H9 (cell line): ENCODE results near the gene KIR3DL2. TPM values are rescaled to one million over a fixed set of nuclear protein-coding genes. Genes with fewer than 3 reads are reported as not detected.
"Not testable (repeated sequence)": the region's sequence is repeated elsewhere in the genome, so short reads cannot be mapped to it uniquely, and the experiment has no call there.

ENCODE experiments used
- DNase-seq: peaks from one replicate; pipeline ENCODE4 v3.0.0-alpha.2; 2017
- H2AFZ ChIP-seq: one replicate; pipeline ENCODE4 v1.6.1; 2013; ENCODE audit warnings: mild to moderate bottlenecking, low read length, control low read depth, moderate library complexity
- H2AK5ac ChIP-seq: 2 replicates; pipeline ENCODE4 v1.6.1; 2013; ENCODE audit warnings: low read length, control low read depth, mixed read lengths; ENCODE audit not compliant: insufficient read length
- H2BK120ac ChIP-seq: one replicate; pipeline ENCODE4 v1.6.1; 2013; ENCODE audit warnings: low read depth, mild to moderate bottlenecking, low read length, control low read depth, inconsistent platforms; ENCODE audit not compliant: poor library complexity, severe bottlenecking
- H2BK12ac ChIP-seq: 2 replicates; pipeline ENCODE4 v1.6.1; 2013; ENCODE audit warnings: low read length, control low read depth, mixed read lengths, low read depth; ENCODE audit not compliant: insufficient read length
- H2BK15ac ChIP-seq: 2 replicates; pipeline ENCODE4 v1.6.1; 2013; ENCODE audit warnings: low read depth, low read length, control low read depth
- H2BK20ac ChIP-seq: one replicate; pipeline ENCODE4 v1.6.1; 2013; ENCODE audit warnings: low read depth, mild to moderate bottlenecking, low read length, control low read depth, inconsistent platforms; ENCODE audit not compliant: poor library complexity, severe bottlenecking
- H2BK5ac ChIP-seq: 2 replicates; pipeline ENCODE4 v1.6.1; 2013; ENCODE audit warnings: low read length, control low read depth, mixed read lengths; ENCODE audit not compliant: insufficient read length
- H3K14ac ChIP-seq: 2 replicates; pipeline ENCODE4 v1.6.1; 2013; ENCODE audit warnings: low read length, control low read depth; ENCODE audit not compliant: insufficient read depth
- H3K18ac ChIP-seq: 2 replicates; pipeline ENCODE4 v1.6.1; 2013; ENCODE audit warnings: low read depth, mild to moderate bottlenecking, mixed read lengths, low read length, control low read depth; ENCODE audit not compliant: insufficient read length
- H3K23ac ChIP-seq: 2 replicates; pipeline ENCODE4 v1.6.1; 2013; ENCODE audit warnings: low read length, control low read depth, mixed read lengths, low read depth; ENCODE audit not compliant: insufficient read length
- H3K23me2 ChIP-seq: 2 replicates; pipeline ENCODE4 v1.6.1; 2013; ENCODE audit warnings: low read depth, mild to moderate bottlenecking, mixed read lengths, low read length, control low read depth; ENCODE audit not compliant: insufficient read length, poor library complexity, severe bottlenecking
- H3K27ac ChIP-seq: 2 replicates; pipeline ENCODE4 v1.5.1; 2013; ENCODE audit warnings: low read length, control low read depth, mixed read lengths, low read depth; ENCODE audit not compliant: insufficient read length
- H3K27me3 ChIP-seq: 2 replicates; pipeline ENCODE4 v1.6.1; 2013; ENCODE audit warnings: low read length, control low read depth, inconsistent platforms; ENCODE audit not compliant: insufficient read depth
- H3K4ac ChIP-seq: 2 replicates; pipeline ENCODE4 v1.6.1; 2013; ENCODE audit warnings: low read depth, mild to moderate bottlenecking, control low read depth, inconsistent platforms, low read length, moderate library complexity
- H3K4me1 ChIP-seq: 2 replicates; pipeline ENCODE4 v1.6.1; 2013; ENCODE audit warnings: low read length, control low read depth, inconsistent platforms; ENCODE audit not compliant: insufficient read depth
- H3K4me2 ChIP-seq: 2 replicates; pipeline ENCODE4 v1.6.1; 2013; ENCODE audit warnings: low read length, control low read depth, mixed read lengths; ENCODE audit not compliant: insufficient read length, insufficient read depth
- H3K56ac ChIP-seq: 2 replicates; pipeline ENCODE4 v1.6.1; 2013; ENCODE audit warnings: low read depth, mild to moderate bottlenecking, mixed read lengths, low read length, control low read depth; ENCODE audit not compliant: insufficient read length
- H3K79me1 ChIP-seq: 2 replicates; pipeline ENCODE4 v1.6.1; 2013; ENCODE audit warnings: low read depth, mild to moderate bottlenecking, moderate library complexity, low read length, control low read depth, inconsistent platforms; ENCODE audit not compliant: insufficient read depth, poor library complexity, severe bottlenecking
- H3K79me2 ChIP-seq: 2 replicates; pipeline ENCODE4 v1.6.1; 2013; ENCODE audit warnings: low read length, control low read depth, inconsistent platforms; ENCODE audit not compliant: insufficient read depth
- H3K9ac ChIP-seq: 2 replicates; pipeline ENCODE4 v1.6.1; 2013; ENCODE audit warnings: low read length, control low read depth, mixed read lengths; ENCODE audit not compliant: insufficient read length; ENCODE audit errors: extremely low read depth
- H3K9me3 ChIP-seq: one replicate; pipeline ENCODE4 v1.6.1; 2013; ENCODE audit warnings: low read depth, low read length, inconsistent platforms; ENCODE audit not compliant: control insufficient read depth
- H3T11ph ChIP-seq: one replicate; pipeline ENCODE4 v1.6.1; 2013; ENCODE audit warnings: mild to moderate bottlenecking, low read length, control low read depth, inconsistent platforms
- H4K20me1 ChIP-seq: one replicate; pipeline ENCODE4 v1.6.1; 2013; ENCODE audit not compliant: control insufficient read depth, insufficient read length, insufficient read depth
- H4K5ac ChIP-seq: 2 replicates; pipeline ENCODE4 v1.6.1; 2013; ENCODE audit warnings: low read depth, mild to moderate bottlenecking, mixed read lengths, low read length, control low read depth; ENCODE audit not compliant: insufficient read length
- H4K8ac ChIP-seq: replicated peaks from 2 replicates; pipeline ENCODE4 v1.6.1; 2013; ENCODE audit warnings: low read length, control low read depth, mixed read lengths, low read depth; ENCODE audit not compliant: insufficient read length
- H4K91ac ChIP-seq: 2 replicates; pipeline ENCODE4 v1.6.1; 2013; ENCODE audit warnings: low read depth, mild to moderate bottlenecking, moderate library complexity, mixed read lengths, low read length, control low read depth; ENCODE audit not compliant: insufficient read length
- H3K27ac Mint-ChIP-seq, 3 experiments: 2 replicates in 2 of 3; 3 replicates in 1 of 3; pipeline ENCODE4 v1.8.0; 2020 to 2021; ENCODE audit warnings: mixed read lengths in 3 of 3, mild to moderate bottlenecking in 1 of 3, moderate library complexity in 1 of 3
- H3K27me3 Mint-ChIP-seq: 2 replicates; pipeline ENCODE4 v1.8.0; 2021; ENCODE audit warnings: low read depth, mild to moderate bottlenecking, moderate library complexity, mixed read lengths
- H3K36me3 Mint-ChIP-seq, 3 experiments: 2 replicates in 2 of 3; 3 replicates in 1 of 3; pipeline ENCODE4 v1.8.0; 2020 to 2021; ENCODE audit warnings: low read depth in 3 of 3, mixed read lengths in 3 of 3; ENCODE audit not compliant: insufficient read depth in 1 of 3
- H3K4me1 Mint-ChIP-seq, 2 experiments: 2 replicates each; pipeline ENCODE4 v1.8.0; 2020; ENCODE audit warnings: mixed read lengths in 2 of 2
- H3K4me3 Mint-ChIP-seq, 2 experiments: 2 replicates in 1 of 2; 3 replicates in 1 of 2; pipeline ENCODE4 v1.8.0; 2020 to 2021; ENCODE audit warnings: mild to moderate bottlenecking in 2 of 2, mixed read lengths in 2 of 2, moderate library complexity in 1 of 2
- H3K9me3 Mint-ChIP-seq, 2 experiments: 2 replicates in 1 of 2; 3 replicates in 1 of 2; pipeline ENCODE4 v1.8.0; 2020; ENCODE audit warnings: mild to moderate bottlenecking in 2 of 2, mixed read lengths in 2 of 2, moderate library complexity in 1 of 2
- CTCF ChIP-seq: fragments of 200-600 bp; sonication (generic); conservative IDR thresholded peaks from 3 replicates; pipeline ENCODE4 v1.8.0; 2021; ENCODE audit warnings: antibody characterized with exemption, mild to moderate bottlenecking
- WGBS: extraction: QIAGEN DNeasy Blood & Tissue Kit; methylation state at CpG from one replicate; pipeline ENCODE4 v1.1.7; 2013; ENCODE audit warnings: missing lambda C conversion rate, low lambda C conversion rate, mixed read lengths; ENCODE audit not compliant: insufficient read length; ENCODE audit errors: extremely low coverage; 5-methylcytosine and 5-hydroxymethylcytosine counted together
- total RNA-seq: library from RNA; stranded (reverse); gene quantifications from 2 replicates; pipeline ENCODE4 v1.2.1, GENCODE V29; 2021

KIR3DL2 gene
- total RNA-seq, 1 experiment from 2014 or later = not detected

- no peak overlapping the region for H3K9ac ChIP-seq
- no peak overlapping the region for H4K5ac ChIP-seq
- no peak overlapping the region for H2BK5ac ChIP-seq
- H2BK15ac ChIP-seq = no peak overlapping the region
- H2AK5ac ChIP-seq = no peak overlapping the region
- no peaks in the 10 kb centered on the region for H3K4me1 ChIP-seq
- H3K27me3 ChIP-seq = no peaks in the 10 kb centered on the region
- H3K79me2 ChIP-seq = no peaks in the 10 kb centered on the region
- Mint-ChIP-seq H3K36me3 (peaks cover 18 to 56% (median 22%) of the 10 kb centered on the region in 3 experiments; a peak in 6 of 7 replicates), H3K4me3 (no peak overlapping the region), H3K27me3 (peaks cover 4% of the 10 kb centered on the region), H3K9me3 (peaks cover 96 to 99% of the 10 kb centered on the region in 2 experiments), H3K4me1 (no peaks in the 10 kb centered on the region), H3K27ac (no peak overlapping the region)
- no peak overlapping the region for H3K4me2 ChIP-seq
- TF ChIP-seq CTCF = no peak
- H3K56ac ChIP-seq = no peak overlapping the region
- no CpG with 5 or more reads among the region's 2 CpGs for WGBS
- no peak overlapping the region for H3K18ac ChIP-seq
- no peak overlapping the region for H2BK12ac ChIP-seq
- H4K8ac ChIP-seq = no peak overlapping the region
- H3T11ph ChIP-seq = no peak overlapping the region
- no peak for DNase-seq
- no peak overlapping the region for H2AFZ ChIP-seq
- H3K23ac ChIP-seq = no peak overlapping the region
- no peak overlapping the region for H2BK20ac ChIP-seq
- no peak overlapping the region for H3K27ac ChIP-seq
- H3K79me1 ChIP-seq = no peaks in the 10 kb centered on the region
- no peak overlapping the region for H3K14ac ChIP-seq
- no peak overlapping the region for H3K4ac ChIP-seq
- no peak overlapping the region for H4K91ac ChIP-seq
- peaks cover 96% of the 10 kb centered on the region for H3K9me3 ChIP-seq
- H2BK120ac ChIP-seq = no peak overlapping the region
- H4K20me1 ChIP-seq = no peaks in the 10 kb centered on the region
- H3K23me2 ChIP-seq = no peaks in the 10 kb centered on the region
These were observed 43.8 kb upstream of the KIR3DL2 start for GRCh38 chr19:54806516-54806838.

DNA sequence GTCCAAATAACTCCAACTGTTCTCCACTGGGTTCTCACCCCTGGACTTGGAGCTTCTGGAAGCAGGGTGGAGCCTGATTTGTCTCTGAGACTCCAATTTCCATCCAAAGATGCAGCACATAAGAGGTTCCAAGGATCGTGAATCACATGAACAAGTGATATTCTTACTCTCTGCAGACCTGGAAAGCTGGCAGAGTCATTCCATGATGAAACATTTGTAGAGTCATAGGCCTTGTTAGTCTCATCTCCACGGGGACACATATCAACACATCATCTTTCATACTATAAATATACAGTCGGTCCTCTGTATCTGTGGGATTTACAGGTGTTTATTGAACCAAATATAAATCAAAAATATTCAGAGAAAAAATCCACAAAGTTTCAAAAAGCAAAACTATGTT, 35.7 kb upstream of the KIR3DL2 start:
- Mint-ChIP-seq H3K36me3 (peaks cover 17 to 48% (median 32%) of the 10 kb centered on the region in 3 experiments), H3K9me3 (peaks cover 96 to 98% of the 10 kb centered on the region in 2 experiments)
- not testable (repeated sequence) for H3K4me3 Mint-ChIP-seq, DNase-seq, H3K27me3 ChIP-seq, H3K4me2 ChIP-seq, H2AK5ac ChIP-seq, H3K23me2 ChIP-seq, H2BK20ac ChIP-seq, H2BK120ac ChIP-seq, H3T11ph ChIP-seq, H4K5ac ChIP-seq, H3K79me2 ChIP-seq, H3K27ac Mint-ChIP-seq, H3K9ac ChIP-seq, H3K18ac ChIP-seq, H3K23ac ChIP-seq, H2BK5ac ChIP-seq, H3K56ac ChIP-seq, H2AFZ ChIP-seq, H2BK15ac ChIP-seq, H3K4me1 ChIP-seq, H2BK12ac ChIP-seq, H3K4me1 Mint-ChIP-seq, H3K14ac ChIP-seq, H3K27me3 Mint-ChIP-seq, H3K4ac ChIP-seq, H4K91ac ChIP-seq, H3K27ac ChIP-seq, H4K8ac ChIP-seq, H3K79me1 ChIP-seq, H4K20me1 ChIP-seq
- no CpG with 5 or more reads among the region's 3 CpGs for WGBS
- H3K9me3 ChIP-seq = peaks cover 87% of the 10 kb centered on the region
